Activated CD4-positive, alpha-beta T cell treated with anti-CD3 and anti-CD28 coated beads, Interleukin-2, amount 10 ng/mL, durations not matched to agents 24 days and 14 days (primary cell): Measurements from ENCODE around the gene KPTN. TPM values are rescaled to one million over a fixed set of nuclear protein-coding genes. Genes with fewer than 3 reads are reported as not detected.
"Not testable (repeated sequence)": the region's sequence is repeated elsewhere in the genome, so short reads cannot be mapped to it uniquely, and the experiment has no call there.

Experiments used
- DNase-seq: peaks from one replicate; pipeline ENCODE4 v3.0.0; 2022
- H3K27ac Mint-ChIP-seq: one replicate; pipeline ENCODE4 v1.8.0; 2022; ENCODE audit warnings: mild to moderate bottlenecking, mixed read lengths
- H3K27me3 Mint-ChIP-seq: one replicate; pipeline ENCODE4 v1.8.0; 2022; ENCODE audit warnings: mixed read lengths
- H3K36me3 Mint-ChIP-seq: one replicate; pipeline ENCODE4 v1.8.0; 2022; ENCODE audit warnings: low read depth, mild to moderate bottlenecking, mixed read lengths
- H3K4me1 Mint-ChIP-seq: one replicate; pipeline ENCODE4 v1.8.0; 2021; ENCODE audit warnings: mixed read lengths
- H3K4me3 Mint-ChIP-seq: one replicate; pipeline ENCODE4 v1.8.0; 2022; ENCODE audit warnings: mild to moderate bottlenecking, moderate library complexity, mixed read lengths
- H3K9me3 Mint-ChIP-seq: one replicate; pipeline ENCODE4 v1.8.0; 2021; ENCODE audit warnings: mixed read lengths
- intact Hi-C: fragments of 100-400 bp; cut with micrococcal nuclease; formaldehyde crosslinking; loops from one replicate; pipeline ENCODE4 v1.15.1; 2023
- total RNA-seq: library from RNA; stranded (reverse); gene quantifications from 2 replicates; pipeline ENCODE4 v1.2.3, GENCODE V29; 2022

The KPTN gene
- total RNA-seq, 1 donor from 2014 or later = 12.2 TPM

- DNase-seq = no peak
- Mint-ChIP-seq H3K4me1 (peaks cover 4% of the 10 kb centered on the region), H3K9me3 (no peaks in the 10 kb centered on the region), H3K4me3 (no peak overlapping the region), H3K27ac (peak overlapping the region; percentile 53), H3K27me3 (no peaks in the 10 kb centered on the region), H3K36me3 (peaks cover 37% of the 10 kb centered on the region)
- intact Hi-C loops = no loop called here
Observed at GRCh38 chr19:47492137-47492533, 8.1 kb upstream of the KPTN start.

- no peak for DNase-seq
- H3K4me3 Mint-ChIP-seq = no peak overlapping the region
- H3K27ac Mint-ChIP-seq = peak overlapping the region; percentile 53
- peaks cover 4% of the 10 kb centered on the region for H3K4me1 Mint-ChIP-seq
- H3K36me3 Mint-ChIP-seq = peaks cover 34% of the 10 kb centered on the region
- intact Hi-C loops = no loop called here
- no peaks in the 10 kb centered on the region for H3K9me3 Mint-ChIP-seq
- H3K27me3 Mint-ChIP-seq = no peaks in the 10 kb centered on the region
Observed at GRCh38 chr19:47491358-47492136, 7.5 kb upstream of the KPTN start.

- Mint-ChIP-seq H3K27ac (no peak overlapping the region), H3K4me1 (peaks cover 4% of the 10 kb centered on the region), H3K36me3 (peaks cover 34% of the 10 kb centered on the region), H3K9me3 (no peaks in the 10 kb centered on the region), H3K4me3 (no peak overlapping the region), H3K27me3 (no peaks in the 10 kb centered on the region)
- no peak for DNase-seq
- intact Hi-C loops = no loop called here
Observed at GRCh38 chr19:47490847-47491246, 6.8 kb upstream of the KPTN start.

GRCh38 chr19:47490031-47490430 is 6.0 kb upstream of the KPTN start:
- peaks cover 11% of the 10 kb centered on the region for H3K4me1 Mint-ChIP-seq
- H3K27ac Mint-ChIP-seq = no peak overlapping the region
- no peaks in the 10 kb centered on the region for H3K27me3 Mint-ChIP-seq
- no peak overlapping the region for H3K4me3 Mint-ChIP-seq
- H3K36me3 Mint-ChIP-seq = peaks cover 34% of the 10 kb centered on the region
- H3K9me3 Mint-ChIP-seq = no peaks in the 10 kb centered on the region
- intact Hi-C loops = no loop called here
- no peak for DNase-seq

- H3K36me3 Mint-ChIP-seq = peaks cover 34% of the 10 kb centered on the region
- H3K27ac Mint-ChIP-seq = no peak overlapping the region
- intact Hi-C loops = loop anchor here (10.0 kb wide), 1 partner anchor 116 kb away; the partner anchor contains the start of gene BICRA
- DNase-seq = no peak
- peaks cover 15% of the 10 kb centered on the region for H3K4me1 Mint-ChIP-seq
- no peaks in the 10 kb centered on the region for H3K27me3 Mint-ChIP-seq
- no peaks in the 10 kb centered on the region for H3K9me3 Mint-ChIP-seq
- H3K4me3 Mint-ChIP-seq = no peak overlapping the region
Observed at GRCh38 chr19:47489072-47489914, 5.3 kb upstream of the KPTN start.

- H3K36me3 Mint-ChIP-seq = peaks cover 30% of the 10 kb centered on the region
- peaks cover 24% of the 10 kb centered on the region for H3K4me1 Mint-ChIP-seq
- intact Hi-C loops = loop anchor here (10.0 kb wide), 1 partner anchor 117 kb away; the partner anchor contains the start of gene BICRA
- H3K27me3 Mint-ChIP-seq = no peaks in the 10 kb centered on the region
- H3K4me3 Mint-ChIP-seq = no peak overlapping the region
- no peaks in the 10 kb centered on the region for H3K9me3 Mint-ChIP-seq
- H3K27ac Mint-ChIP-seq = peak overlapping the region; percentile 74
- DNase-seq = no peak
Observed at GRCh38 chr19:47487551-47488515, 3.8 kb upstream of the KPTN start.

- Mint-ChIP-seq H3K36me3 (peaks cover 26% of the 10 kb centered on the region), H3K9me3 (no peaks in the 10 kb centered on the region), H3K4me1 (peaks cover 24% of the 10 kb centered on the region), H3K4me3 (no peak overlapping the region), H3K27me3 (no peaks in the 10 kb centered on the region), H3K27ac (peak overlapping the region; percentile 74)
- intact Hi-C loops = loop anchor here (10.0 kb wide), 1 partner anchor 118 kb away; the partner anchor contains the start of gene BICRA
- DNase-seq = no peak
Observed at GRCh38 chr19:47486900-47487299, 2.9 kb upstream of the KPTN start.

GRCh38 chr19:47486220-47486619 is 2.2 kb upstream of the KPTN start:
- not testable (repeated sequence) for H3K27me3 Mint-ChIP-seq, H3K27ac Mint-ChIP-seq, H3K4me3 Mint-ChIP-seq, H3K9me3 Mint-ChIP-seq, DNase-seq
- Mint-ChIP-seq H3K4me1 (peaks cover 24% of the 10 kb centered on the region), H3K36me3 (peaks cover 22% of the 10 kb centered on the region)
- intact Hi-C loops = loop anchor here (10.0 kb wide), 1 partner anchor 119 kb away; the partner anchor contains the start of gene BICRA

GRCh38 chr19:47485210-47485609 is 1.2 kb upstream of the KPTN start:
- Mint-ChIP-seq H3K36me3 (peaks cover 19% of the 10 kb centered on the region), H3K4me1 (peaks cover 24% of the 10 kb centered on the region), H3K4me3 (peak overlapping the region; percentile 99), H3K27ac (peak overlapping the region; percentile 98), H3K9me3 (no peaks in the 10 kb centered on the region), H3K27me3 (no peaks in the 10 kb centered on the region)
- intact Hi-C loops = loop anchor here (10.0 kb wide), 1 partner anchor 120 kb away; the partner anchor contains the start of gene BICRA
- DNase-seq = peak; percentile 65

- Mint-ChIP-seq H3K4me3 (peak overlapping the region; percentile 99), H3K4me1 (peaks cover 21% of the 10 kb centered on the region), H3K9me3 (no peaks in the 10 kb centered on the region), H3K27ac (peak overlapping the region; percentile 29), H3K27me3 (no peaks in the 10 kb centered on the region), H3K36me3 (peaks cover 8% of the 10 kb centered on the region)
- intact Hi-C loops = loop anchor here (2.0 to 10.0 kb wide), 2 partner anchors 46 to 122 kb away; partner anchors contain the start of gene BICRA
- no peak for DNase-seq
Observed at GRCh38 chr19:47483200-47483599, 819 bp downstream of the KPTN start.

- Mint-ChIP-seq H3K27me3 (no peaks in the 10 kb centered on the region), H3K36me3 (peaks cover 3% of the 10 kb centered on the region), H3K9me3 (no peaks in the 10 kb centered on the region), H3K4me1 (peaks cover 19% of the 10 kb centered on the region), H3K27ac (no peak overlapping the region), H3K4me3 (no peak overlapping the region)
- DNase-seq = no peak
- intact Hi-C loops = loop anchor here (2.0 to 10.0 kb wide), 2 partner anchors 45 to 123 kb away; partner anchors contain the start of gene BICRA
Observed at GRCh38 chr19:47481460-47482052, 2.5 kb downstream of the KPTN start.

GRCh38 chr19:47480658-47481057 is 3.4 kb downstream of the KPTN start:
- intact Hi-C loops = loop anchor here (10.0 kb wide), 1 partner anchor 124 kb away; the partner anchor contains the start of gene BICRA
- Mint-ChIP-seq H3K27me3 (no peaks in the 10 kb centered on the region), H3K9me3 (no peaks in the 10 kb centered on the region), H3K27ac (no peak overlapping the region), H3K4me3 (no peak overlapping the region), H3K36me3 (peaks cover 3% of the 10 kb centered on the region), H3K4me1 (peaks cover 19% of the 10 kb centered on the region)
- DNase-seq = no peak
